GM12878 (cell line): ENCODE results near the gene PRSS57. TPM values are rescaled to one million over a fixed set of nuclear protein-coding genes. Genes with fewer than 3 reads are reported as not detected.

ENCODE experiments used
- ATAC-seq: fragments of 200-7000 bp; cut with Tn5 transposase; 3 replicates; pipeline ENCODE4 v1.9.1; 2020; ENCODE audit warnings: mild to moderate bottlenecking, moderate library complexity
- BruUV-seq: library from RNA; stranded (reverse); fragments of 400-500 nt; replicated peaks from 2 replicates; lab custom pipeline; 2021; lab: Mats Ljungman, UMichigan
- CTCF ChIA-PET: fragments of 300-600 bp; sonication (Branson Sonifier 250); formaldehyde crosslinking; extraction: SDS; loops from one replicate; lab custom pipeline; 2021; ENCODE audit warnings: inconsistent platforms; lab: Yijun Ruan, JAX
- POLR2A ChIA-PET: fragments of 350-600 bp; formaldehyde crosslinking; extraction: SDS; loops from one replicate; lab custom pipeline; 2021; ENCODE audit warnings: inconsistent platforms; lab: Charles Lee
- RAD21 ChIA-PET: fragments of 300-600 bp; sonication (Branson Sonifier 250); formaldehyde crosslinking; loops from one replicate; lab custom pipeline; 2023; ENCODE audit warnings: antibody characterized with exemption; ENCODE audit not compliant: unreplicated experiment; lab: Charles Lee
- SMC1A ChIA-PET: fragments of 300-600 bp; sonication (Branson Sonifier 250); formaldehyde crosslinking; loops from one replicate; lab custom pipeline; 2023; ENCODE audit not compliant: unreplicated experiment, uncharacterized antibody; lab: Charles Lee
- DNase-seq: peaks from one replicate; pipeline ENCODE4 v3.0.0-alpha.2; 2011; ENCODE audit warnings: low read depth, low spot score
- FAIRE-seq: peaks from 3 replicates; lab custom pipeline; 2011; peaks lifted over from hg19 to GRCh38; lab: Jason Lieb, UNC
- H2AFZ ChIP-seq: 2 replicates; pipeline ENCODE4 v1.6.0; 2011; ENCODE audit warnings: low read depth, low read length, control low read depth; ENCODE audit not compliant: control insufficient read depth
- H3K27ac ChIP-seq: 2 replicates; pipeline ENCODE4 v1.5.1; 2011; ENCODE audit warnings: control low read depth; ENCODE audit not compliant: control insufficient read depth, insufficient read depth
- H3K27me3 ChIP-seq, 2 experiments: replicated peaks in 1 of 2; 2 replicates each; pipeline versions ENCODE4 v1.6.0 to v1.6.1; 2011; ENCODE audit warnings: low read length in 1 of 2; ENCODE audit not compliant: control insufficient read depth in 2 of 2, insufficient read depth in 2 of 2
- H3K36me3 ChIP-seq, 2 experiments: 2 replicates each; pipeline ENCODE4 v1.5.1; 2011; ENCODE audit warnings: low read length in 1 of 2; ENCODE audit not compliant: control insufficient read depth in 2 of 2, insufficient read depth in 2 of 2
- H3K4me1 ChIP-seq: 2 replicates; pipeline ENCODE4 v1.6.1; 2011; ENCODE audit warnings: mild to moderate bottlenecking, low read length, moderate library complexity, mixed read lengths; ENCODE audit not compliant: control insufficient read depth, insufficient read depth
- H3K4me2 ChIP-seq: 2 replicates; pipeline ENCODE4 v1.6.0; 2011; ENCODE audit warnings: control low read depth; ENCODE audit not compliant: control insufficient read depth, insufficient read depth
- H3K4me3 ChIP-seq: fragments of 200-600 bp; sonication (generic); 2 replicates; pipeline ENCODE4 v1.5.1; 2016
- H3K79me2 ChIP-seq: 2 replicates; pipeline ENCODE4 v1.6.0; 2011; ENCODE audit warnings: low read length; ENCODE audit not compliant: control insufficient read depth, insufficient read depth
- H3K9ac ChIP-seq: 2 replicates; pipeline ENCODE4 v1.8.0; 2011; ENCODE audit warnings: low read length, control low read depth, mixed read lengths; ENCODE audit not compliant: control insufficient read depth, insufficient read depth
- H3K9me3 ChIP-seq: replicated peaks from 3 replicates; pipeline ENCODE4 v1.5.1; 2011; ENCODE audit warnings: mild to moderate bottlenecking, low read length; ENCODE audit not compliant: control insufficient read depth, insufficient read depth
- H4K20me1 ChIP-seq: 2 replicates; pipeline ENCODE4 v1.6.0; 2011; ENCODE audit not compliant: control insufficient read depth, insufficient read depth
- JUNB ChIP-seq: IDR thresholded peaks from 2 replicates; pipeline ENCODE4 v1.6.1; 2016; ENCODE audit warnings: antibody characterized with exemption, mild to moderate bottlenecking
- NFXL1 ChIP-seq: fragments of 450-650 bp; IDR thresholded peaks from 2 replicates; pipeline ENCODE4 v1.6.1; 2017; ENCODE audit warnings: antibody characterized with exemption, mild to moderate bottlenecking, borderline replicate concordance
- NFYA ChIP-seq: IDR thresholded peaks from 2 replicates; pipeline ENCODE4 v1.6.1; 2011; ENCODE audit warnings: low read depth, mild to moderate bottlenecking, low read length, improper control_type of control experiment, borderline replicate concordance
- NR2C1 ChIP-seq: fragments of 450-650 bp; IDR thresholded peaks from 2 replicates; pipeline ENCODE4 v1.6.1; 2017; ENCODE audit warnings: antibody characterized with exemption, mild to moderate bottlenecking, moderate library complexity
- WGBS: methylation state at CpG from one replicate; pipeline ENCODE4 v1.1.6; 2016; ENCODE audit warnings: low lambda C conversion rate; ENCODE audit not compliant: insufficient replicate concordance, insufficient coverage; ENCODE audit errors: missing lambda C conversion rate; 5-methylcytosine and 5-hydroxymethylcytosine counted together
- in situ Hi-C: fragments of 300-500 bp; cut with MboI; formaldehyde crosslinking; loops from 9 replicates; pipeline ENCODE4 v1.14.3; 2018; ENCODE audit warnings: mixed read lengths
- intact Hi-C: fragments of 100-400 bp; cut with micrococcal nuclease; formaldehyde crosslinking; loops from one replicate; pipeline ENCODE4 v1.14.2; 2022; ENCODE audit not compliant: unreplicated experiment
- polyA plus RNA-seq, 11 experiments: library from polyadenylated mRNA; depleted of rRNA in 4 of 11; unstranded in 6 of 11; stranded (reverse) in 5 of 11; fragments of >200 nt; fragmentation: Nextera tagmentation in 4 of 11; fragmentation: Illumina TruSeq in 1 of 11; extraction: Ambion mirVana in 4 of 11; extraction: Trizol in 1 of 11; gene quantifications; 1 replicate in 1 of 11; 2 replicates in 10 of 11; pipeline versions ENCODE4 v1.2.1 to v1.2.3, GENCODE V29; 2011 to 2016; ENCODE audit warnings: inconsistent platforms in 2 of 11, missing spikeins in 2 of 11, low read depth in 1 of 11
- total RNA-seq, 4 experiments: library from RNA; depleted of rRNA in 3 of 4; stranded (reverse); fragments of >200 nt in 3 of 4; fragmentation: Illumina TruSeq in 1 of 4; extraction: Trizol in 1 of 4; gene quantifications; 2 replicates each; pipeline versions ENCODE4 v1.2.1 to v1.2.3, GENCODE V29; 2013 to 2021
- TF ChIP-seq, protein P1 (sequence below): fragments of 450-650 bp; IDR thresholded peaks from 2 replicates; pipeline ENCODE4 v1.6.1; 2017; ENCODE audit warnings: mild to moderate bottlenecking, moderate library complexity
- TF ChIP-seq, protein P2 (sequence below): fragments of 450-650 bp; IDR thresholded peaks from 2 replicates; pipeline ENCODE4 v1.6.1; 2017; ENCODE audit warnings: antibody characterized with exemption, mild to moderate bottlenecking, moderate library complexity

PRSS57 gene
- total and polyA plus RNA-seq, 10 of the 15 experiments (the other 5 are each of a cell fraction or from before 2014, with no cell fraction given) = not detected

DNA sequence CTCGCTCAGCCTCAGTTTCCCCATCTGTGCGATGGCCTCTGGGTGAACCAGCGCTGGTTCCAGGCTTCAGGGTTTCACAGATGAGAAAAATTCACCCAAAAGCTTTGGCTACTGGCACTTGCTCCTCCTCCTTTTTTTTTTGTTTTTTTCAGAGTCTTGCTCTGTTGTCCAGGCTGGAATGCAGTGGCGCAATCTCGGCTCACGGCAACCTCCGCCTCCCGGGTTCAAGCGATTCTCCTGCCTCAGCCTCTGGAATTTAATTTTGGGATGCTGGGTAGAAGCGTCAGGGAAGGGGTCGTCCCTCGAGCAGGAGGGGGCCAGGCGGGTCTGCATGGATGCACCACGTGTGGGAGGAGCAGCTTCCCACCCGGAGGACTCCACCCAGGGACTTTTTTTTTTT lies 7.0 kb downstream of the PRSS57 start:
- SMC1A ChIA-PET = no interaction called here
- no peaks in the 10 kb centered on the region for H3K4me1 ChIP-seq
- no peak for FAIRE-seq
- no peaks in the 10 kb centered on the region for H3K79me2 ChIP-seq
- no TSS peak for BruUV-seq
- WGBS = 52% methylated on average over 11 of the region's 15 CpGs
- ATAC-seq = no peak
- no peak overlapping the region for H3K4me3 ChIP-seq
- no peaks in the 10 kb centered on the region for H3K36me3 ChIP-seq
- no peak for TF ChIP-seq NFYA
- TF ChIP-seq, protein P1, sequence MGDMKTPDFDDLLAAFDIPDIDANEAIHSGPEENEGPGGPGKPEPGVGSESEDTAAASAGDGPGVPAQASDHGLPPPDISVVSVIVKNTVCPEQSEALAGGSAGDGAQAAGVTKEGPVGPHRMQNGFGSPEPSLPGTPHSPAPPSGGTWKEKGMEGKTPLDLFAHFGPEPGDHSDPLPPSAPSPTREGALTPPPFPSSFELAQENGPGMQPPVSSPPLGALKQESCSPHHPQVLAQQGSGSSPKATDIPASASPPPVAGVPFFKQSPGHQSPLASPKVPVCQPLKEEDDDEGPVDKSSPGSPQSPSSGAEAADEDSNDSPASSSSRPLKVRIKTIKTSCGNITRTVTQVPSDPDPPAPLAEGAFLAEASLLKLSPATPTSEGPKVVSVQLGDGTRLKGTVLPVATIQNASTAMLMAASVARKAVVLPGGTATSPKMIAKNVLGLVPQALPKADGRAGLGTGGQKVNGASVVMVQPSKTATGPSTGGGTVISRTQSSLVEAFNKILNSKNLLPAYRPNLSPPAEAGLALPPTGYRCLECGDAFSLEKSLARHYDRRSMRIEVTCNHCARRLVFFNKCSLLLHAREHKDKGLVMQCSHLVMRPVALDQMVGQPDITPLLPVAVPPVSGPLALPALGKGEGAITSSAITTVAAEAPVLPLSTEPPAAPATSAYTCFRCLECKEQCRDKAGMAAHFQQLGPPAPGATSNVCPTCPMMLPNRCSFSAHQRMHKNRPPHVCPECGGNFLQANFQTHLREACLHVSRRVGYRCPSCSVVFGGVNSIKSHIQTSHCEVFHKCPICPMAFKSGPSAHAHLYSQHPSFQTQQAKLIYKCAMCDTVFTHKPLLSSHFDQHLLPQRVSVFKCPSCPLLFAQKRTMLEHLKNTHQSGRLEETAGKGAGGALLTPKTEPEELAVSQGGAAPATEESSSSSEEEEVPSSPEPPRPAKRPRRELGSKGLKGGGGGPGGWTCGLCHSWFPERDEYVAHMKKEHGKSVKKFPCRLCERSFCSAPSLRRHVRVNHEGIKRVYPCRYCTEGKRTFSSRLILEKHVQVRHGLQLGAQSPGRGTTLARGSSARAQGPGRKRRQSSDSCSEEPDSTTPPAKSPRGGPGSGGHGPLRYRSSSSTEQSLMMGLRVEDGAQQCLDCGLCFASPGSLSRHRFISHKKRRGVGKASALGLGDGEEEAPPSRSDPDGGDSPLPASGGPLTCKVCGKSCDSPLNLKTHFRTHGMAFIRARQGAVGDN = no peak
- no peak for TF ChIP-seq JUNB
- TF ChIP-seq, protein P2, sequence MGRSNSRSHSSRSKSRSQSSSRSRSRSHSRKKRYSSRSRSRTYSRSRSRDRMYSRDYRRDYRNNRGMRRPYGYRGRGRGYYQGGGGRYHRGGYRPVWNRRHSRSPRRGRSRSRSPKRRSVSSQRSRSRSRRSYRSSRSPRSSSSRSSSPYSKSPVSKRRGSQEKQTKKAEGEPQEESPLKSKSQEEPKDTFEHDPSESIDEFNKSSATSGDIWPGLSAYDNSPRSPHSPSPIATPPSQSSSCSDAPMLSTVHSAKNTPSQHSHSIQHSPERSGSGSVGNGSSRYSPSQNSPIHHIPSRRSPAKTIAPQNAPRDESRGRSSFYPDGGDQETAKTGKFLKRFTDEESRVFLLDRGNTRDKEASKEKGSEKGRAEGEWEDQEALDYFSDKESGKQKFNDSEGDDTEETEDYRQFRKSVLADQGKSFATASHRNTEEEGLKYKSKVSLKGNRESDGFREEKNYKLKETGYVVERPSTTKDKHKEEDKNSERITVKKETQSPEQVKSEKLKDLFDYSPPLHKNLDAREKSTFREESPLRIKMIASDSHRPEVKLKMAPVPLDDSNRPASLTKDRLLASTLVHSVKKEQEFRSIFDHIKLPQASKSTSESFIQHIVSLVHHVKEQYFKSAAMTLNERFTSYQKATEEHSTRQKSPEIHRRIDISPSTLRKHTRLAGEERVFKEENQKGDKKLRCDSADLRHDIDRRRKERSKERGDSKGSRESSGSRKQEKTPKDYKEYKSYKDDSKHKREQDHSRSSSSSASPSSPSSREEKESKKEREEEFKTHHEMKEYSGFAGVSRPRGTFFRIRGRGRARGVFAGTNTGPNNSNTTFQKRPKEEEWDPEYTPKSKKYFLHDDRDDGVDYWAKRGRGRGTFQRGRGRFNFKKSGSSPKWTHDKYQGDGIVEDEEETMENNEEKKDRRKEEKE = no peak
- no peak for TF ChIP-seq NR2C1
- no peak for TF ChIP-seq NFXL1
- in situ Hi-C loops = no loop called here
- H3K9ac ChIP-seq = no peak overlapping the region
- H3K9me3 ChIP-seq = no peaks in the 10 kb centered on the region
- RAD21 ChIA-PET = no interaction called here
- no peaks in the 10 kb centered on the region for H3K27me3 ChIP-seq
- POLR2A ChIA-PET = no interaction called here
- intact Hi-C loops = no loop called here
- no peak overlapping the region for H3K27ac ChIP-seq
- DNase-seq = no peak
- H4K20me1 ChIP-seq = no peaks in the 10 kb centered on the region
- CTCF ChIA-PET = no interaction called here
- H3K4me2 ChIP-seq = no peak overlapping the region
- H2AFZ ChIP-seq = no peak overlapping the region
